ENCODE data around the gene COPB1. TPM values are rescaled to one million over a fixed set of nuclear protein-coding genes. Genes with fewer than 3 reads are reported as not detected.

Gene COPB1
- total RNA-seq, 2 experiments from 2014 or later, result 93.1 to 95.9 TPM

DNA sequence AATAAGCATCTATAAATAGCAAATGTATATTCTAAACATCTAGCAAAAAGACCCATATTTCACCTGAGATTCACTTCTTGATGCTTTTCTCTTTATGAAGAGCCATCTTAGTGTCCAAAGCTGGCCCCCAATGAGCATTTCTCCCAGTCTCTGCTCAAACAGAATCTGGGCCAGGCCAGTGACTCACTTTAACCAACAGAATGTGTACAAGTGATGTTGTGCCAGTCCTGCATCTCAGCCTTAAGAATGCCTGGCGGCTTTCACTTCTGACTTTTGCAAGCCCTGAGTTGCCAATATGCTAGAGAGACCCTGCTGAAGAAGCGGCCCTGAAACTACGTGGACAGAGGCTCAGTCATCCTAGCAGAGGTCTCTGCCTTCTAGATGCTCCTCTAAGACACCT is 6.9 kb upstream of the COPB1 start:
- H3K27ac Mint-ChIP-seq, result peak overlapping the region; percentile 15
- intact Hi-C loops (cut with DNase I, micrococcal nuclease), result no loop called here
- Histone ChIP-seq H3K27me3 (ENCODE audit: control insufficient read depth in 1 of 2, insufficient read depth in 2 of 2, low read length in 2 of 2) (no peaks in the 10 kb centered on the region), H3K4me1 (ENCODE audit: insufficient read depth, low read length) (no peaks in the 10 kb centered on the region), H3K27ac (ENCODE audit: low read depth in 1 of 2, low read length in 2 of 2) (no peak overlapping the region), H3K36me3 (ENCODE audit: insufficient read depth, low read length) (peaks cover 73% of the 10 kb centered on the region), H3K4me3 (ENCODE audit: low read length) (no peak overlapping the region), H3K9me3 (ENCODE audit: control insufficient read depth in 1 of 2, insufficient read depth in 1 of 2, low read length in 2 of 2) (no peaks in the 10 kb centered on the region)
- ChIA-PET CTCF (interaction anchor here (0.9 kb wide), 1 partner anchor 402 kb away, joined by 3 read pairs; no protein-coding TSS in a partner anchor), POLR2A (no interaction called here)
- no peaks in the 10 kb centered on the region for H3K27me3 Mint-ChIP-seq
- peaks cover 76% of the 10 kb centered on the region for H3K36me3 Mint-ChIP-seq (ENCODE audit: low read depth)
- H3K4me1 Mint-ChIP-seq (ENCODE audit: low read depth), result peaks cover 8% of the 10 kb centered on the region
- ATAC-seq (ENCODE audit: poor library complexity) (no peak), DNase-seq (no peak)
- no peak overlapping the region for H3K4me3 Mint-ChIP-seq
- no peak for TF ChIP-seq CTCF (IDR thresholded peaks at IDR 0.05)
- H3K9me3 Mint-ChIP-seq, result no peaks in the 10 kb centered on the region

GRCh38 chr11:14503023-14503422 is 3.4 kb upstream of the COPB1 start:
- intact Hi-C loops (cut with DNase I, micrococcal nuclease), result loop anchor here in 1 of 2 experiments (5.0 kb wide), 1 partner anchor 389 kb away; the partner anchor contains the start of gene CYP2R1

GRCh38 chr11:14502039-14502438 is 2.4 kb upstream of the COPB1 start:
- Mint-ChIP-seq H3K36me3 (ENCODE audit: low read depth) (peaks cover 65% of the 10 kb centered on the region), H3K4me3 (no peak overlapping the region), H3K9me3 (no peaks in the 10 kb centered on the region), H3K27me3 (no peaks in the 10 kb centered on the region), H3K27ac (no peak overlapping the region), H3K4me1 (ENCODE audit: low read depth) (peaks cover 43% of the 10 kb centered on the region)
- no peak for TF ChIP-seq CTCF (IDR thresholded peaks at IDR 0.05)
- H3K27ac ChIP-seq (ENCODE audit: low read depth in 1 of 2, low read length in 2 of 2), result no peak overlapping the region
- POLR2A ChIA-PET, result no interaction called here
- peaks cover 43% of the 10 kb centered on the region for H3K36me3 ChIP-seq (ENCODE audit: insufficient read depth, low read length)
- no peak for ATAC-seq (ENCODE audit: poor library complexity)
- no peaks in the 10 kb centered on the region for H3K27me3 ChIP-seq (ENCODE audit: control insufficient read depth in 1 of 2, insufficient read depth in 2 of 2, low read length in 2 of 2)
- peaks cover 6% of the 10 kb centered on the region for H3K4me1 ChIP-seq (ENCODE audit: insufficient read depth, low read length)
- no peaks in the 10 kb centered on the region for H3K9me3 ChIP-seq (ENCODE audit: control insufficient read depth in 1 of 2, insufficient read depth in 1 of 2, low read length in 2 of 2)
- DNase-seq, result no peak
- intact Hi-C loops (cut with DNase I, micrococcal nuclease), result loop anchor here in 1 of 2 experiments (5.0 kb wide), 1 partner anchor 390 kb away; the partner anchor contains the start of gene CYP2R1
- H3K4me3 ChIP-seq (ENCODE audit: low read length), result no peak overlapping the region
- CTCF ChIA-PET, result no interaction called here

More at GRCh38 chr11:14503023-14503422, 3.4 kb upstream of the COPB1 start:
- DNase-seq (no peak), ATAC-seq (ENCODE audit: poor library complexity) (no peak)
- Histone ChIP-seq H3K36me3 (ENCODE audit: insufficient read depth, low read length) (peaks cover 42% of the 10 kb centered on the region), H3K9me3 (ENCODE audit: control insufficient read depth in 1 of 2, insufficient read depth in 1 of 2, low read length in 2 of 2) (no peaks in the 10 kb centered on the region), H3K4me3 (ENCODE audit: low read length) (no peak overlapping the region), H3K27me3 (ENCODE audit: control insufficient read depth in 1 of 2, insufficient read depth in 2 of 2, low read length in 2 of 2) (no peaks in the 10 kb centered on the region), H3K27ac (ENCODE audit: low read depth in 1 of 2, low read length in 2 of 2) (no peak overlapping the region), H3K4me1 (ENCODE audit: insufficient read depth, low read length) (peaks cover 6% of the 10 kb centered on the region)
- H3K4me3 Mint-ChIP-seq, result no peak overlapping the region
- POLR2A ChIA-PET, result no interaction called here
- H3K36me3 Mint-ChIP-seq (ENCODE audit: low read depth), result peaks cover 65% of the 10 kb centered on the region
- no peak overlapping the region for H3K27ac Mint-ChIP-seq
- CTCF ChIA-PET, result no interaction called here
- H3K9me3 Mint-ChIP-seq, result no peaks in the 10 kb centered on the region
- TF ChIP-seq CTCF (IDR thresholded peaks at IDR 0.05), result no peak
- no peaks in the 10 kb centered on the region for H3K27me3 Mint-ChIP-seq
- H3K4me1 Mint-ChIP-seq (ENCODE audit: low read depth), result peaks cover 33% of the 10 kb centered on the region
